ENCODE measurements around the gene ACSF3. TPM values are rescaled to one million over a fixed set of nuclear protein-coding genes. Genes with fewer than 3 reads are reported as not detected.

The ACSF3 gene
- total and polyA plus RNA-seq, 7 donors = 19.7 to 42.2 (median 28.2) TPM

- no peak for DNase-seq
- intact Hi-C loops (cut with DNase I) = no loop called here
- no peak overlapping the region for H3K27ac ChIP-seq
- no peak overlapping the region for H3K4me3 ChIP-seq
- H3K4me1 ChIP-seq = no peaks in the 10 kb centered on the region
- H3K9me3 ChIP-seq = no peaks in the 10 kb centered on the region
- 59 to 63% methylated on average over 12 of the region's 12 CpGs for WGBS, 2 donors
- TF ChIP-seq EP300 (IDR thresholded peaks at IDR 0.05) (no peak), POLR2A (IDR thresholded peaks at IDR 0.05) (no peak), POLR2AphosphoS5 (IDR thresholded peaks at IDR 0.05) (no peak)
- no peaks in the 10 kb centered on the region for H3K36me3 ChIP-seq
- peaks cover 0 to 70% (median 39%) of the 10 kb centered on the region in 3 donors for H3K27me3 ChIP-seq
Observed at GRCh38 chr16:89060207-89060794, 33.4 kb upstream of the ACSF3 start.

- H3K27me3 ChIP-seq = peaks cover 0 to 74% (median 37%) of the 10 kb centered on the region in 3 donors
- no peaks in the 10 kb centered on the region for H3K9me3 ChIP-seq
- no peak overlapping the region for H3K27ac ChIP-seq
- H3K4me1 ChIP-seq = no peaks in the 10 kb centered on the region
- no peak overlapping the region for H3K4me3 ChIP-seq
- intact Hi-C loops (cut with DNase I) = no loop called here
- TF ChIP-seq EP300 (IDR thresholded peaks at IDR 0.05) (no peak), POLR2A (IDR thresholded peaks at IDR 0.05) (no peak), CTCF (IDR thresholded peaks at IDR 0.05) (no peak), POLR2AphosphoS5 (IDR thresholded peaks at IDR 0.05) (no peak)
- WGBS, 2 donors = 84 to 87% methylated on average over 21 of the region's 21 CpGs
- H3K36me3 ChIP-seq = no peaks in the 10 kb centered on the region
- no peak for DNase-seq
Observed at GRCh38 chr16:89061086-89061485, 32.6 kb upstream of the ACSF3 start.

DNA sequence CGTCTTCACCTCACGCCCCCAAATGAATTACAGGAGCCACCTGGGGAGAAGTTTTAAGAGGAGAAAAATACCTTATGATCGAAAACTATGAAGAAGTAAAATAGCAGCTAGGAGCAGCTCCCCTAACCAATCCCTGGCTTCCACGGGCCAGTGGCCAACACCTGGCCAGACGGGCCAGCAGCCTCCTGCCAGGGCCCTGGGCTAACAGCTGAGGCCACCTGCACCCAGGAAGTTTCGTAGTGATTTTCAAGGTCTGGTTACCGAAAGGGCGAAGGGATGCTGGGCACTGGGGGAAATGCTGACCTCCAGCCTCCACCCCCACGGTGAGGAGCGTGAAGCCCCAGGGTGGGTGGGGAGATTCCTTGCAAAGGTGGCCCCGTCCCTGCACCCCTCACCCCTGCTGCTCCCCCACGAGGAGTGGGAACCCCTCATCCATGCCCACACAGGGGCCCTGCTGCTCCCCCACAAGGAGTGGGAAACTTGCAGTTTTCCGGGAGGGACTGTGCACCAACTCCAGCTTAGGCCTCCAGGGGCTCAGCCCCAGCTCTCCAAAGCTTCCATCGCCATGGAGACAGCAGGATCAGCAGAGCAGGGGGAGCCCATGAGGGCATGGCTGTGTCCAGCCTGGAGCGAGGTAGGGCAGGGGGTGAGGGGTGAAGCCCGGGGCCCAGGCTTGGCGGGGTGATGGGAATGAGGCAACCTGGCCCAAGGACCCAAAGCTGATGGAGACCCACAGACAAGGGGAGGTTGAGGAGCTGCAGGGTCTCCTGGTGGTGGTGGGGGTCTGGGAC, 31.9 kb upstream of the ACSF3 start:
- 69 to 72% methylated on average over 17 of the region's 17 CpGs for WGBS, 2 donors
- no peak overlapping the region for H3K4me3 ChIP-seq
- H3K36me3 ChIP-seq = no peaks in the 10 kb centered on the region
- TF ChIP-seq POLR2AphosphoS5 (IDR thresholded peaks at IDR 0.05) = no peak
- TF ChIP-seq EP300 (IDR thresholded peaks at IDR 0.05) = no peak
- TF ChIP-seq POLR2A (IDR thresholded peaks at IDR 0.05) = no peak
- no peak for TF ChIP-seq CTCF (IDR thresholded peaks at IDR 0.05)
- H3K4me1 ChIP-seq = no peaks in the 10 kb centered on the region
- H3K27ac ChIP-seq = no peak overlapping the region
- H3K9me3 ChIP-seq = no peaks in the 10 kb centered on the region
- DNase-seq = no peak
- H3K27me3 ChIP-seq = peaks cover 0 to 74% (median 37%) of the 10 kb centered on the region in 3 donors
- intact Hi-C loops (cut with DNase I) = no loop called here

DNA sequence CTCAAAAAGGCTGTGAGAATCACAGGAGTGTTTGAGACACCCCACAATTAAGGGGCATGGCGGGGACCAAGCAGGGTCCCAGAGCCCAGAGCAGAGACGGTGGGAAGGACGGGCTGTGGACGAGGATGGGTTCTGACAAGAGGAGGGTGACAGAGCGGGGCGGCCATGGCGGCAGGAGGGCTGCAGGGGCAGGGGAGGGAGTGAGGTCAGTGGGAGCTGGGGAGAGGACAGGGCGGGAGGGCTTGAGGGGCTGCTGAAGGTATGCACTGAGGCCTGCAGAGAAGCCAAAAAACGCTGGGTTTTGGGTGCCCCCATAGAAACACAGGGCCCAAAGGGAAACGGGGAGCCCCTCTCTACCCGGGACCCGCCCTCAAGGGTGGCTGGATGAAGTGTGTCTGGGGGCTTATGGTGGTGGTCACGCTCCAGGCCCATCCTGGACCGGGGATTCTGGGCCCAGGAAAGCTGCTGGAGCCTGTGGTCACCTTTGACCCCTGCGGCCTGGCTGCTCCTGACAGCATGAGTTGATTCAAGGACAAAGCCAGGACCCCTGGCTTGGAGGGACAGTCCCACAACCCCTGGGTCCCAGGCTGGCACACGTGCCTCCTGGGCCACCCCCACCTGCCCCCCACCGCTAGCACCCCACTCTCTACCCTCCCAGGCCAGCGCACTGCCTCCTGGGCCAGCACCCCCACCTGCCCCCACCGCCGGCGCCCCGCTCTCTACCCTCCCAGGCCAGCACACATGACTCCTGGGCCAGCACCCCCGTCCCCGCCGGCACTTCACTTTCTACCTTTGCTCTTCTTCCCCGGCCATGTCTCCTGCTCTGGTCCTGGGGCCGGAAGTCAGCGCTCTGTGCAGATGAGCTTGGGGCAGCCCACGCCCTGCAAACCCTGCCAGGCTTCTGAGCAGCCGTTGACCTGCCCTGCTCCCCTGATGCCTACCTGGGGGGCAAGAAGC, 31.0 kb upstream of the ACSF3 start:
- TF ChIP-seq EP300 (IDR thresholded peaks at IDR 0.05) = no peak
- TF ChIP-seq POLR2A (IDR thresholded peaks at IDR 0.05) = no peak
- no peak for TF ChIP-seq CTCF (IDR thresholded peaks at IDR 0.05)
- no peak for TF ChIP-seq POLR2AphosphoS5 (IDR thresholded peaks at IDR 0.05)
- intact Hi-C loops (cut with DNase I) = no loop called here
- no peak overlapping the region for H3K27ac ChIP-seq
- no peak for DNase-seq
- peaks cover 0 to 74% (median 42%) of the 10 kb centered on the region in 3 donors for H3K27me3 ChIP-seq
- H3K36me3 ChIP-seq = no peaks in the 10 kb centered on the region
- H3K9me3 ChIP-seq = no peaks in the 10 kb centered on the region
- WGBS, 2 donors = 85 to 88% methylated on average over 30 of the region's 30 CpGs
- H3K4me3 ChIP-seq = no peak overlapping the region
- no peaks in the 10 kb centered on the region for H3K4me1 ChIP-seq

Data from sigmoid colon (tissue), 7 donors.